BLaER1 treated with 17β-estradiol and CSF1 and Interleukin-3, amounts not matched to agents 10 nM and 100 nM (cell line): Measurements from ENCODE around the gene MAP3K7CL.

ENCODE experiments used
- H3K27ac ChIP-seq, 11 experiments: shearing (Covaris generic); formaldehyde crosslinking; 2 replicates each; pipeline ENCODE4 v1.8.1; 2022
- H3K27me3 ChIP-seq, 11 experiments: shearing (Covaris generic); formaldehyde crosslinking; 2 replicates each; pipeline ENCODE4 v1.8.1; 2022
- H3K36me3 ChIP-seq, 11 experiments: shearing (Covaris generic); formaldehyde crosslinking; 2 replicates each; pipeline ENCODE4 v1.8.1; 2022
- H3K4me1 ChIP-seq, 10 experiments: shearing (Covaris generic); formaldehyde crosslinking; 2 replicates each; pipeline ENCODE4 v1.8.1; 2022
- H3K4me2 ChIP-seq, 11 experiments: shearing (Covaris generic); formaldehyde crosslinking; 2 replicates each; pipeline ENCODE4 v1.8.1; 2022
- H3K4me3 ChIP-seq, 10 experiments: shearing (Covaris generic); formaldehyde crosslinking; 2 replicates each; pipeline ENCODE4 v1.8.1; 2022
- H3K9ac ChIP-seq, 11 experiments: shearing (Covaris generic); formaldehyde crosslinking; 2 replicates each; pipeline ENCODE4 v1.8.1; 2022
- H3K9me3 ChIP-seq, 11 experiments: shearing (Covaris generic); formaldehyde crosslinking; replicated peaks in 1 of 11; 2 replicates each; pipeline ENCODE4 v1.8.1; 2022
- H4K20me1 ChIP-seq, 11 experiments: shearing (Covaris generic); formaldehyde crosslinking; 2 replicates each; pipeline ENCODE4 v1.8.1; 2022
- Cebpa-rat ChIP-seq, 11 experiments: shearing (Covaris generic); IDR thresholded peaks; 2 replicates each; pipeline ENCODE4 v1.8.1; 2022

MAP3K7CL gene

DNA sequence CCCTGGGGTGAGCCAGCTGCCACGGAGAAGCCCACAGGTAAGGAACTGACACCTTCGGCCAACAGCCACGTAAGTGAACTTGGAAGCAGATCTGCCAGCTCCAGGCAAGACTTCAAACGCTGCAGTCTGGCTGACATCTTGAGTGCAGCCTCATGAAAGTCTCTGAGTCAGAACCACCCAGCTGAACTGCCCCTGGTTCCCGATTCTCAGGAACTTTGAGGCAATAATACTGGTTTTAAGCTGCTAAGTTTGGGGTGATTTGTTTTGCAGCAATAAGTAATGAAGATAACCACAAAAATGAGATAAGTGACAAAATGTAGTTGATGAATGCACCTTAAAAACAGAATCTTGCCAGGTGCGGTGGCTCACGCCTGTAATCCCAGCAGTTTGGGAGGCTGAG is 48.5 kb downstream of the MAP3K7CL start:
- no peaks in the 10 kb centered on the region for H3K27me3 ChIP-seq
- no peak overlapping the region for H3K4me3 ChIP-seq
- peak overlapping the region in 2 of 11 experiments; percentile 4 to 57; a peak in 3 of 22 replicates for H3K27ac ChIP-seq
- no peak for TF ChIP-seq Cebpa-rat (IDR thresholded peaks at IDR 0.05)
- peak overlapping the region in 3 of 11 experiments; percentile 20 to 50 (median 46); a peak in 4 of 22 replicates for H3K4me2 ChIP-seq
- peaks cover 6 to 94% (median 29%) of the 10 kb centered on the region in 10 experiments; a peak in 19 of 20 replicates for H3K4me1 ChIP-seq
- no peaks in the 10 kb centered on the region for H4K20me1 ChIP-seq
- no peaks in the 10 kb centered on the region for H3K36me3 ChIP-seq
- no peak overlapping the region for H3K9ac ChIP-seq
- H3K9me3 ChIP-seq = no peaks in the 10 kb centered on the region

DNA sequence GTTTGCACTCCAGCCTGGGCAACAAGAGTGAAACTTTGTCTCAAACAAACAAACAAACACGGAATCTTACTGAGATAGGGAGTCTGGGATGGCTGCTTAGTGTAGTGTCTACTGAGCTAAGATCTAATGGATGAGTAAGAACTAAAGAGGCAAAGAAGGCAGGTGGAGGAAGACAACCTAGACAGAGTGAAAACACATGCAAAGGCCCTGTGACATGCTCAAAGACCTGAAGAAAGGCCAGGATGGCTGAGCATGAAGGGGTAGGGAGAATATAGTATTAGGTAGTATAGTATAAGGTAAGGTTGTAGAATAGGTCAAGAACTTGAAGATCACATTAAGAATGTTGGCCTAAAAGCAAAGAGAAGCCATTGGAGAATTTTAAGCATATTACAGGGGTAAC is 49.1 kb downstream of the MAP3K7CL start:
- Histone ChIP-seq H3K4me3 (no peak overlapping the region), H4K20me1 (no peaks in the 10 kb centered on the region), H3K27ac (peak overlapping the region in 2 of 11 experiments; percentile 33 to 39; a peak in 2 of 22 replicates), H3K4me2 (no peak overlapping the region; a peak in 1 of 22 replicates), H3K36me3 (no peaks in the 10 kb centered on the region), H3K27me3 (no peaks in the 10 kb centered on the region), H3K4me1 (peaks cover 6 to 94% (median 34%) of the 10 kb centered on the region in 10 experiments; a peak in 19 of 20 replicates), H3K9ac (no peak overlapping the region), H3K9me3 (no peaks in the 10 kb centered on the region)
- no peak for TF ChIP-seq Cebpa-rat (IDR thresholded peaks at IDR 0.05)

DNA sequence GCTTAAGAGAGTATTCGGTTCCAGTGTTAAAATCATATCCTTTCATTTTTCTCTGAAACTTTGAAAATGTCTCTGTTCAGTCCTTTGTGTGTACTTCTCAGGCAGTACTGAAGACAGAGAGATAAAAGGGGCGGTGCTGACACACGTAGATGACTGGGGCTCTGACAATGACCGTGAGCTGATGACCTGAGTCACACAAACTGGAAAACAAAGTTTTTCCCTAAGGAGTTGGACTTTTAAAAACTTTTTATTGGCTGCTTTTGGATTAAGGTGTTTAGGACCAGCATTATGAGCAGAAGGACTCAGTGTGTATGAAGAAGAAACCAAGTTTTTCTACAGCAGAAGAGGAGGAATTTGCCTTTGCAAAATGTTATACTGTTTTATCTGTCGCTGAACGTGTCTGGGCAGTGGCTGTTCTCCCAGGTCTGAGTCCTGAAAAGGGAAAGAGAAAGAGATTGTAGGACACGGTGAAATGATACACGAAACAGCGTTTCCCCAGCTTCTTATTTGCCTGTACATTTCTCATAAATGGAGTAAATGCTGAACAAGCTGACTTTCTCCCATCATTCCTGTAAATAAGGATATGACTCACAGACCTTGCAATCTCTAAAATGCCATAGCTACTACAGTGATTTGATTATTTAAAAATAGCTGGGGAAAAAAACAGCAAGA is 51.5 kb downstream of the MAP3K7CL start:
- H3K4me1 ChIP-seq = peaks cover 0 to 94% (median 28%) of the 10 kb centered on the region in 10 experiments; a peak in 14 of 20 replicates
- H3K27me3 ChIP-seq = no peaks in the 10 kb centered on the region
- peak overlapping the region in 6 of 11 experiments; percentile 7 to 97 (median 90); a peak in 11 of 22 replicates for H3K27ac ChIP-seq
- H3K9me3 ChIP-seq = peaks cover 0 to 9% (median 0%) of the 10 kb centered on the region in 11 experiments; a peak in 5 of 22 replicates
- H4K20me1 ChIP-seq = no peaks in the 10 kb centered on the region
- no peaks in the 10 kb centered on the region for H3K36me3 ChIP-seq
- no peak for TF ChIP-seq Cebpa-rat (IDR thresholded peaks at IDR 0.05)
- H3K4me3 ChIP-seq = peak overlapping the region in 2 of 10 experiments; percentile 23 to 30; a peak in 3 of 20 replicates
- H3K4me2 ChIP-seq = peak overlapping the region in 7 of 11 experiments; percentile 1 to 91 (median 72); a peak in 12 of 22 replicates
- peak overlapping the region in 5 of 11 experiments; percentile 61 to 91 (median 86); a peak in 10 of 22 replicates for H3K9ac ChIP-seq

DNA sequence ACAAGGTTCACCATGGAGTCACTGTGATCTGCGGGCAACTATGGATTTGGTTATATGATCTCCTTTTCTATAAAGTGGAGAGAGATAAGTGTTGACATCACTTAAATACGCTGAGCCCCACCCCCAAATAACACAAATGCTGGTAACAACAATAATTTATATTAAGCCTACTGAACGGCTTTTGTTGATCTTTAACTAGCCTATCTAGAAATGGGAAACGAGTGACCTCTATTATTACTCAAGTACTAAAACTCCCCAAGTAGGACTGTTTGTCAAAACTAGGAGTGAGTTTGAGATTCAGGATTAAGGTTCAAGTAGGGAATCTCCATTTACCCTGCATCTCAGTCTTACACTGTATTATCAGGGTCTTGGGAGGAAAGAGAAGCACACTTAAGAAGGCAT is 52.2 kb downstream of the MAP3K7CL start:
- Histone ChIP-seq H4K20me1 (no peaks in the 10 kb centered on the region), H3K9ac (peak overlapping the region in 4 of 11 experiments; percentile 74 to 91 (median 87); a peak in 8 of 22 replicates), H3K27ac (peak overlapping the region in 6 of 11 experiments; percentile 7 to 97 (median 90); a peak in 10 of 22 replicates), H3K4me1 (peaks cover 0 to 95% (median 28%) of the 10 kb centered on the region in 10 experiments; a peak in 12 of 20 replicates), H3K9me3 (peaks cover 0 to 9% (median 0%) of the 10 kb centered on the region in 11 experiments; a peak in 5 of 22 replicates), H3K27me3 (no peaks in the 10 kb centered on the region), H3K4me2 (peak overlapping the region in 7 of 11 experiments; percentile 1 to 91 (median 72); a peak in 12 of 22 replicates), H3K36me3 (no peaks in the 10 kb centered on the region), H3K4me3 (peak overlapping the region in 1 of 10 experiments; percentile 30; a peak in 1 of 20 replicates)
- no peak for TF ChIP-seq Cebpa-rat (IDR thresholded peaks at IDR 0.05)

DNA sequence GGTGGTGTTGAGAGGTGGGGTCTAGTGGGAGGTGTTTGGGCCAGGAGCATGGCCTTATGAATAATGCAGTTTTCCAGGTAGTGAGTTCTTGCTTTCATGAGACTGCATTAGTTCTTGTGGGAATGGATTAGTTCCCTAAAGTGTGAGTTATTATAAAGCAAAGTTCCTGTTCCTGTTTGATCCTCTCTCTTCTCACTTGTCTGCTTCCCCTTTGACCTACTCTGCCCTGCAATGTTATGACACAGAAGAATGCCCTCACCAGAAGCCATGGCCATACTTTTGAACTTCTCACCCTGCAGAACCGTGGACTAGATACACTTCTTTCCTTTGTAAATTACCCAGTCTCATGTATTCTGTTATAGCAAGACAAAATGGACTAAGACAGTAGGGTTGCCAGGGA is 53.6 kb downstream of the MAP3K7CL start:
- H3K4me1 ChIP-seq = peaks cover 0 to 95% (median 28%) of the 10 kb centered on the region in 10 experiments; a peak in 12 of 20 replicates
- H3K4me2 ChIP-seq = peak overlapping the region in 6 of 11 experiments; percentile 23 to 91 (median 78); a peak in 11 of 22 replicates
- peaks cover 0 to 9% (median 0%) of the 10 kb centered on the region in 11 experiments; a peak in 5 of 22 replicates for H3K9me3 ChIP-seq
- H3K4me3 ChIP-seq = no peak overlapping the region
- no peaks in the 10 kb centered on the region for H4K20me1 ChIP-seq
- H3K36me3 ChIP-seq = no peaks in the 10 kb centered on the region
- H3K9ac ChIP-seq = peak overlapping the region in 3 of 11 experiments; percentile 6 to 86 (median 40); a peak in 3 of 22 replicates
- TF ChIP-seq Cebpa-rat (IDR thresholded peaks at IDR 0.05) = no peak
- H3K27ac ChIP-seq = peak overlapping the region in 5 of 11 experiments; percentile 53 to 97 (median 93); a peak in 9 of 22 replicates
- no peaks in the 10 kb centered on the region for H3K27me3 ChIP-seq

DNA sequence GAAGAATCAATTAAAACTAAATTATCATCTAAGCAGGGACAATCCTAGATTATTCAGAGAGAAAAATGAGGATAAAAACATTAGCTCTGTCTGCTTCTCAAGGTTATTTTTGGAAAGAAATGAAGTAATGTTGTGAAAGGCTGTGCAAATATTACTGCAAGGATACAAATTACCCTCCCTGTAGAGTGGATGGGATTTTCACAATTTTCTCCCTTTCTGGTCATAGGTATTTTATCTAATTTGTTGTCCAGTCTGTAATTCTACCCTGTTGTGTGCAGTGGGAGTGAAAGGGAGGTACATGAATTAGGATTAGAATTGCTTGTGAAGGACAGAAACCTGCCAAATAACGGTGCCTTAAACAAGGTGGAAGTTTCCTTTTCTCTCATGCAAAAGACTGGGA is 54.7 kb downstream of the MAP3K7CL start:
- Histone ChIP-seq H3K9me3 (peaks cover 0 to 9% (median 0%) of the 10 kb centered on the region in 11 experiments; a peak in 5 of 22 replicates), H3K27ac (peak overlapping the region in 3 of 11 experiments; percentile 31 to 97 (median 96); a peak in 3 of 22 replicates), H3K9ac (no peak overlapping the region), H3K36me3 (no peaks in the 10 kb centered on the region), H3K4me3 (no peak overlapping the region), H3K27me3 (no peaks in the 10 kb centered on the region), H3K4me2 (peak overlapping the region in 4 of 11 experiments; percentile 25 to 91 (median 65); a peak in 7 of 22 replicates), H4K20me1 (no peaks in the 10 kb centered on the region), H3K4me1 (peaks cover 0 to 100% (median 28%) of the 10 kb centered on the region in 10 experiments; a peak in 12 of 20 replicates)
- no peak for TF ChIP-seq Cebpa-rat (IDR thresholded peaks at IDR 0.05)

DNA sequence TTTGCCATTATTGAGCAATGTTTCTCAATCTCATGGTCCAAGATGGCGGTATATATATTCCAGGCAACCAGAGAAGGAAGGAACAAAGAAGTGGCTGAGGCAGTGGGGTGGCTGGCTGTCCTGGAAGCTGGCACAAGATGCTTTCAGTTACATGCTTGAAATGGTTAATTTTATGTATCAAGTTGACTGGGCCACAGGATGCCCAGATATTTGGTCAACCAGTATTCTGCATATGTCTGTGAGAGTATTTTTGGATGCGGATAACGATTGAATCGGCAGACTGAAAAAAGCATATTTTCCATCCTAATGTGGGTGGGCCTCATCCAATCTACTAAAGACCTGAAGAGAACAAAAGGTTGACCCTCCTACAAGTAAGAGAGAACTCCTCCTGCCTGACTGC is 55.2 kb downstream of the MAP3K7CL start:
- H3K27ac ChIP-seq = peak overlapping the region in 3 of 11 experiments; percentile 31 to 97 (median 96); a peak in 6 of 22 replicates

DNA sequence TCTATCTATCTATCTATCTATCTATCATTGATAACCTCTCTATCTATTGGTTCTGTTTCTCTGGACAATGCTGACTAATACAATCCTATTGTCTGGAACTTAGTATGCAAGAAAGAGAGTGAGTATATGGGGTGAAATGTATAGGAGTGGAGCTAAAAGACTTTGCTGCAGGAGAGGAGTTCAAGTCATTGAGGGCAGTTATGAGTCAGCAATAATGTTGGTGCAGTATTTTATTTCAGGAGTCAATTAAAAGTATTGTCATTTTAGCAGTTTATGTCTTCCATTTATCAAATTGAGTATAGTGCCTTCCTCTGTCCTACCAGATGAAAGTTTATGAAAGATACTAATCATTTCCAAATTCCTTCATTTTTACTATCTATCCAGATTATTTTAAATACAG is 55.8 kb downstream of the MAP3K7CL start:
- peak overlapping the region in 3 of 11 experiments; percentile 45 to 91 (median 50); a peak in 4 of 22 replicates for H3K4me2 ChIP-seq
- no peaks in the 10 kb centered on the region for H3K27me3 ChIP-seq
- peaks cover 0 to 9% (median 0%) of the 10 kb centered on the region in 11 experiments; a peak in 5 of 22 replicates for H3K9me3 ChIP-seq
- peak overlapping the region in 2 of 11 experiments; percentile 31 to 96; a peak in 5 of 22 replicates for H3K27ac ChIP-seq
- no peak overlapping the region for H3K4me3 ChIP-seq
- no peak overlapping the region for H3K9ac ChIP-seq
- H3K4me1 ChIP-seq = peaks cover 0 to 100% (median 28%) of the 10 kb centered on the region in 10 experiments; a peak in 12 of 20 replicates
- no peaks in the 10 kb centered on the region for H3K36me3 ChIP-seq
- TF ChIP-seq Cebpa-rat (IDR thresholded peaks at IDR 0.05) = no peak
- no peaks in the 10 kb centered on the region for H4K20me1 ChIP-seq

More for the DNA sequence above, 55.2 kb downstream of the MAP3K7CL start:
- Histone ChIP-seq H3K27me3 (no peaks in the 10 kb centered on the region), H3K9me3 (peaks cover 0 to 9% (median 0%) of the 10 kb centered on the region in 11 experiments; a peak in 5 of 22 replicates), H4K20me1 (no peaks in the 10 kb centered on the region), H3K4me3 (no peak overlapping the region), H3K9ac (no peak overlapping the region), H3K36me3 (no peaks in the 10 kb centered on the region), H3K4me2 (peak overlapping the region in 4 of 11 experiments; percentile 25 to 91 (median 65); a peak in 7 of 22 replicates), H3K4me1 (peaks cover 0 to 100% (median 28%) of the 10 kb centered on the region in 10 experiments; a peak in 12 of 20 replicates)
- TF ChIP-seq Cebpa-rat (IDR thresholded peaks at IDR 0.05) = no peak
